HG02571 (cell line): Measurements from ENCODE around the gene ANKRD66.
"Not testable (repeated sequence)": the region's sequence is repeated elsewhere in the genome, so short reads cannot be mapped to it uniquely, and the experiment has no call there.

Source experiments
- ATAC-seq: cut with Tn5 transposase; IDR thresholded peaks from one replicate; pipeline ENCODE4 v1.9.1; 2021; ENCODE audit warnings: mild to moderate bottlenecking, moderate library complexity; ENCODE audit not compliant: unreplicated experiment

The ANKRD66 gene

DNA sequence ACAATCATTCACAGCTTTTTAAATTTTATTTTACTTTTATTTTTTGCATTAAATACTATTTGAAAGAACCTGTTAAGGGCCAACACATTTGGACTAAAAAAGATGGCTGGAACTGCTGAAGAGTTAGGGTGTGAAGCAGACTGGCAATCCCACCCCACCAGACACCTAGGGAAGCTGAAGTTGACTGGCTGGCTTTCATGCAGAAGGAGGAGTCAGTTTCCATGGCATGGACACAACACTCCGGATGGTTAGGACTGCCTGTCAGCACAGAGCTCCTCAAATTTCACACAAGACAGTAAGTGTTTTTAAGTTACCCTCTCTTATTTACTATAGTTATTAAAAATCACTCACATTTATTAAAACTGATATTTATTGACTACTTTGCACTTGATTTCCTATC, at the start of gene ANKRD66:
Gene ANKRD66 (plus strand): TSS at position 238 of the 400 bp plus-strand sequence. CDS start 5,016 bp downstream, outside the sequence.
- no peak for ATAC-seq

DNA sequence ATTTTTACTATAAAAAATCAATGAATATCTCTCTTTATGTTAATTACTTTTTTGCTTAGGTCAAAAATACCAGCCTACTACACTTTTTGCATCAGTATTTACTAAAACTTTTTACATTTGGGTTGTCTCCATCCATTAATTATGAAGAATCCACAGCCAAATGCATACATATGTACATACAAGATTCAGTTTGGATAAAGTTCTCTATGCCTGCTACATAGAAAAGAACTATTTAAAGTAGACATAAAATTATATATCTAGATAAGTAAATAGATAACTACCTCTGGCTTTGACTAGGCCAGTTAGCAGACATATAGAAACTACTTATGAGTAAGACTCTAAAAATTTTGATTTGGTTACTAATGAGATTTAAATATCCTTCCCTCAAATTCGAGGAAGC, 46.8 kb upstream of the ANKRD66 start:
- no peak for ATAC-seq

DNA sequence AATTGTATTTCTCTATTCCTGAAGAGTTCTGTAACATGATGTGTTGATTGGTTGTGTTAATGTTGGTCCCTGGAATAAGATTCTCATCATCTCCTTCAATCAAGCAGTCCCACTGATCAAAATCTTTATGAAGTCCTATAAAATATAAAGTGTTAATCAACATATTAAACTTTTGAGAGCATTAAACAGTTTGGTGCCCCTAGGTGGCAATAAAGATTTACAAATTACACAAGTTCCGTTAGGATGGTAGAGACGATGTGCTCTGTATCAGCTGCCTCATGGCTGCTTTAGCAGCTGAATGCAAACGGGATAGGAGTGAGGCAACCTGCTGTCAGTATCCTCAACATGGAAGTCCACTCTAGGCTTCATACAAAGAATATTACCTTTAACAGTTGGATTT, 42.2 kb upstream of the ANKRD66 start:
- no peak for ATAC-seq

DNA sequence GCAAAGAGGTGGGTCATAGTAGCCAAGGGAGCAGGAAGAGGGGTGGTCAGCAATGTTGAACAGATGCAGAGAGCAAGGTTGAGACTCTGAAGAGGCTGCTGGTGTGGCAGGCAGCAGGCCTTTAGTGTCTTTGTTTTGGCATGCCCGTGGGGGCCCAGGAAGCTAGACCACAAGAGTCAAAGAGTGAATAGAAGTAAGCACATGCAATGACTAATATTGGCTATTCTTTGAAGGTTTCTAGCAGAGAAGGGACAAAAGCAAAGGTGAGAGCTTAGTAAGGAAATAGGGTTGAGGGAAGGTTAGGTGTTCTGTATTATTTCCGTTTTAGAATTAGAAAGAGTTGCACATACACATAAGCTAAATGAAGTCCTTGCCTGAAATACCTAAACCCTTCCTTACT, 40.3 kb upstream of the ANKRD66 start:
- ATAC-seq = no peak

DNA sequence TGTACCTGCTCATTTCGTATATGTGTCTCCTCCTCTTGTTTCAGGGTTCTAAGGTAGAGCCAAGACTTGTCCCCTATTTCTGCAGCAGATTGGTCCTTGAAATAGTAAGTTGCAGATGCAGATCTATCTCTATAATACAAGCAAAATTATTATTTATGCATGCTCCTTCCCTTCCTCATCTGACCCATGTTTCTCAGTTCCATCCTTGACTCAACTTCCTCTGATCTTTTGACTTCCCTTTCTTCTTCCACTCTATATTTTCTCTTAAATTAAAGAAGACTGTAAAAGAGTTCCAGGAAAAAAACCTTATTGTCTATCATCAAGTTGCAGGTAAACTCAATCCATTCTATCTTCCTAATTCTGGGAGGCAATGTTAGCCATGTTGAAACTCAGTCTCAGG, 35.2 kb upstream of the ANKRD66 start:
- ATAC-seq = no peak

DNA sequence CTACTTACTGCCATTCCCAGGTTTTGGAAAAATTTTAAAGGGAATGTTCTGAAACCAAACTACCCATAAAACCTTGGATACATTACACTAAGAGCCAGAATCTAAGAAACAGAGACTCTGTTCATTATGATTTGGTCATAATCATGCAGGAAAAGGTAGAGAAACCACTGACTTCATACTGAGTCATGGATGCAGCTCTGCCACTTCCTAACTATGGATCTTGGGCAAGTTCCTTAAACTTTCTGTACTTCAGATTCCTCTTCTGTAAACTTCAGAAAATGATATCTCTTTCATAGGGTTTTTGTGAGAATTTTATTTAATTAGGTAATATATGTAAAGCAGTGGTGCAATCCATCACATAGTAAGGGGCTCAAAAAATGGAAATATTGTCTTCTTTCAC, 31.6 kb upstream of the ANKRD66 start:
- ATAC-seq = no peak

DNA sequence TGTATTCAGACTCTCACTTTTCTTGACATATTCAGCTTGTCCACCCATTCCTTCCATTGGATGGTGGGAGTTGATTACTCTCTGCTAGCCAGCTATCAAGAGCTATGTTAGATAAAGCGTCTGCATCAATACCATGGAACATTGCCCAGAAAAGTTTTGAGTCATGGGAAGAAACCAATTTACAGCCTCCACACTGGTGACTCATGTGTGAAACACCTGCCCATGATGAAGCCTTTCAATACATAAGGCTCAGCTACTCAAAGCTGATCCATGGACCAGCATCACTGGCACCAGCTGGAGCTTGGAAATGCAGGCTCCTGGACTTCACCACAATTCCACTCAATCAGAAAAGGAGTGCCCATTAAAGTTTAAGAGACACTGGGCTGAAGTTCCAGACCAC, 27.6 kb upstream of the ANKRD66 start:
- ATAC-seq = no peak

DNA sequence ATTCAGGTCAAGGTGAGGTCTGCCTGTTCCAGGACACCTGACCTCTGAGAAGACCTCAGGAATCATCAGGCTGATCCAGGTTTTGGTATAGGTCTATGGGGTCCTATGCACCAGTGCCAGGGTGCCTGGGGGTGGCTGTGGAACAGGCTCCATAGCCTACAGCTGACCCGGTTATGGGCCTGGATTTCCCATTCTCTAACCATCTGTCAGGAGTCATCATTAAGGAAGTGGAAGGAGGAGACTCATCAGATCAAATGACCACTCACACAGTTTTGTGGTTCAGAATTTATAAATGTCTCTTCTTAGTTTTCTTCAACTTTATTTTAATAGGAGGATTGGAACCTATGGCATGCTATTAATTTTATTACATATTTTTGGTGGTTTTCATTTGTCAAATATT, 26.3 kb upstream of the ANKRD66 start:
- no peak for ATAC-seq

DNA sequence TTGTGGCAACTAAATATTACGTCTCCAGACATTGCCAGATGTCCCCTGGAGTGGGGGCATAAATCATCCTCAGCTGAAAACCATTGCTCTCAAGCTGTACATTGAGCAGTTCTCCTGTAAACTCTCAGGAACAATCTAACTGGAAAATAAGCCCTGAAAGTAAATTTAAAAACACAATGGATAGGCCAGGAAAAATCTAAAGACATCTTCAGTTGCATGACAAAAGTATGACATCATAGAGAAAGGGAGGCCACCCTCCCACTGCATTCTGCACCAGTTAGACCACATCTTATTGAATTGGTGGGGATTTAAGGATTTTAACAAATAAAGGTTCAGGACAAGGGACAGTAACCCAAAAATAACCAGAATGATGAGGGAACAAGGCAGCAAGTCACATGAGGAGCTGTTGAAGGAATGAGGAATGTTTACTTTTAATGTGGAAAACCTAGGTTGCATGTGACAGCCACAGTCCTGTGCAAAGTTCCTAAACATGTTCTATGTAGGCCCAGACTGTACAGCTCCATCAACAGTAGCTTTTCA, 16.9 kb upstream of the ANKRD66 start:
- no peak for ATAC-seq

DNA sequence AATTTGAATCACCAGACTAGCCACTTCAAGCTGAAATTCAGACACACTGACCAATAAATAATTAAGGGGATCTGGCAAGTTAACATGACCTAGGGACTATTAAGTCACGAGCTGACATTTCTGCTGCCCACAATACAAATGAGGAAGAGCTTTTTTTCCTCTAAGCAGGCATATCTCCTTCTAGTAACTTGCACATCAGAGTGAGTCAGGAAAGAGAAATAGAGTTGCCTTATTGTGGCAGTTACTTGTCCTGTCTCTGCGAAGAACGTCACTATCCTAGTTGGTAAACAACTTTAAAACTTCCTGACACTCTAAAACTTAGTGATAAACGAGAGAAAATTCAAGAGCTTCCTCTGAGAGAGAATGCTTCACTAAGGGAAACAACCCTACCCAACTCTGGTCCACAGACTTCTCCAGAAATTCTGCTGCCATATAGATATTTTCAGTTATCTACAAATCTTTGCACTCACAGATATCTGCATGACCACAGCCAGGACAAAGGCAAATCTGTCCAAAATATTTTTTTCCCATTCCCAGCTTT, 15.7 kb upstream of the ANKRD66 start:
- no peak for ATAC-seq

DNA sequence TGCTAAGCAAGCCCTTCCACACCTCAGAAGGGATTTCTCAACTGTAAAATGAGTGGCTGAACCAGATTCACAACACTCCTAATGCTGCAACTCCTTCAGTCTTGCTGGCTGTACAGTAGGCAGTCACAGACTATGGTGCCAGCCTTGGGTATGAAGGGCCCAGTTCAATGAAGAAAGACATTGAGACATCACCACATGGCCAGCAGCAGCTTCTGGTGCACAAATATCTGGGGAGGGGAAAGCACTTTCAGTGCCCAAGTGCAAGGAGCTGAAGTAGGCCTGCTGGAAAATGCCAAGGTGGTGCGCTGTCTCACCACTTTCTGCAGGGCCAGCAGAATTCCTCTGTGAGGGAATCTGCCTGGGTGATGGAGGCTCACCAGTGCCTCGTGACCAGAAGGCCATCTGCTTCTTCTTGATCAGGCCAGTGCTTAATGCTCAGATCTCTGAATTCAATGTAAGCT, 13.4 kb upstream of the ANKRD66 start:
- ATAC-seq = no peak

DNA sequence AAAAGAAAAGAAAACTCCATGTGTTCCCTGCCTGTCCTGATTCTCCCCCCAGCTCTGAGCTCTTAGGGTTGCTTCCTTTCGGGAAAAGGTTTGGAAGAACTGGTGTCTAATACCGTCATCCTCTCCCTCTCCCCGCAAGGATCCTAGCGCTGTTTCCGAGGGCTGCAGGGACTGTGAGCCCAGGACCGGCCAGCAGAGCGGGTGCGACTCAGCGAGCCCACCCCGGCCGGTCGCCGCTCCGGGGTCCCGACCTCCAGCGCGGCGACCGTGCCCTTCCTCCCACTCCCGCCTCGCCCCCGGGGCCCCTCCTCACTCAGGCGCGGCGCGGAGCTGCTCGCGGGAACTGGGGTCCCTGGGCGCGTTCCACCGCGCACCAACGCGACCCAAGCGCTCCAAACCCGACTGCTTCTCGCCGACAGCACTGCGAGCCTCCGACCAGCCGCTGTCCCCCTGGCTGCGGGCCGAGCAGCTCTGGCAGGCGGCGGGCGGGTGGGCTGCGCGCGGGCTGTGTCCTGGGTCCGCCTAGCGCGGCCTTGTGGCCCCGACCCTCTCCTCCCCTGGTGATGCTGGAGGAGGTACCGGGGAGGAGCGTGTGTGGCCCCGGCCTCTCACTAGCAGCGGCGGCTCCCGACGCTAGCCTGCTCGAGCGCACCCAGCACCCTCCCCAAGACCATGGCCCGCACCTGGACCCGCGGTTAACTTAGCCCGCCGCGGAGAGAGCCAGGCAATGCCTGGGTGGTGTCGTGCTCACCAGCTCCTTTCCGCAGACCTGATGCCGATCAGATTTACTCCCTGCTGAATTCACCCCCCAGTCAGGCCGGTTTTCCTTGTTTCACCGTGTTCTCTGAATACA, 11.6 kb upstream of the ANKRD66 start, which contains the start of gene PLA2G7:
Gene PLA2G7 (minus strand): TSS at position 509 of the 853 bp plus-strand sequence. CDS start 12,484 bp downstream, outside the sequence.
- ATAC-seq = no peak

DNA sequence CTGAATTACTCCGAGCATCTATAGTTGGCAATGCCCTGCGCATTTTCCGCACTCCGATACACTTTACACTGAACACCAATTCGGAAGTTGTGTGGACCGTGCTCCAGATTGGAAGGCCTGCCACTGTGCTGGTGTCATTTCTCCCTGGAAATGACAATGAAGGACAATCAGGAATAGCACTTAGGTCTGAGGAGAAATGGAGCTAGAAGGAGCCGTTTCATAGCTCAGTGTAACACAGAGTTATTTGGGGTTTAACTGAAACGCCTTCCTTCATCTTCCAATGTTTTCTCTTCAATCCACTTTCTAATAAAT, 11.1 kb upstream of the ANKRD66 start:
- no peak for ATAC-seq

DNA sequence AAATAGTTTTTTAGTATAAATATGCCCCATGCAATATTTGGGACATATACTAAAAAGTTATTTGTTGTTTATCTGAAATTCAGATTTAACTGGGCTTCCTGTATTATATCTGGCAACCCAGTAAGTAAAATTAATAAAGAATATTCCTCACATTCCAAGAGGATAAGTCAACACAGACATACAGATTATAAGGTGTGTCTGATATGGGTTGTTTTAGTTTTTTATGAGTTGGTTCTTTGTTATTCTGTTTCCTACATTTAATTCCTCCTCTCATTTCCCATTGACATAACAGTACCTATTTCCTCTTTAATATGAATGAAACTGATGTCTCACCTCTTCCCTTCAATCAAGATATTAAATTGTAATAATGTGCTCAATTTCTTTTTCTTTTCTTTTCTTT, 9.8 kb upstream of the ANKRD66 start:
- no peak for ATAC-seq

DNA sequence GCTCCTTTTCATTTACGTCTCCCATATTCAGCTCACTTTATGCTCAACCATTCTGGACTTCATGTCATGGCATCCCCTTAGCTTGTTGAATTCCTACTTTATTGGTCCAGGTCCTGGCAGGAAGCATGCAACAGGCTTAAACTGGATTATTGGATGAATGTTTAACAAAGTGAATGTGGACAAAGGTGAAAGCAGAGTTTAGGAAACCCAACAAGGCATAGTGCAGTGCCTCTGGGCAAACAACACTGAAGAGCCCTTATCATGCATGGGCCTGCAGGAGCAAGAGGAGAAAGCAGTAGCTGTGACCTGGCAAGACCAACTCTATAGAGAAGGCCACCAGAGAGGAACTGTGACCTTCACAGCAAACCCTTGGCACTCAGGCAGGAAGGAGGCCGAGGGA, 5.3 kb upstream of the ANKRD66 start:
- no peak for ATAC-seq

DNA sequence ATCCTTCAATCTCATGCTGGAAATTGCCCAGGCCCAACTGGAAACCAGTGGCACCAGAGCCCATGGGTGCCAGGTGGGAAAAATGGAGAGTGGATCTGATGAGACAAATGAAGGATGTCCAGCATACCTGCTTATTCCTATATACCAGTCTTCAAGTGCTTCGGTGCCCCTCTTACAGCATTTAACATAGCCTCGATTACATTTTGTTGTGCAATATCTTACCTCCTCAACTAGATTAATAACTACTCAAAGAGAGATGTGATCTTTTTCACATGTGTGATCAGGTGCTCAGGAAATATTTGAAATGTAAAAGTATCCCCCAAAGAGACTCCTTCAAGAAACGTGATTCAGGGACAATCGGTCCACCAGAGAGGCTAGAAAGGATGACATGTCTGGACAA, 4.8 kb upstream of the ANKRD66 start:
- ATAC-seq = no peak

DNA sequence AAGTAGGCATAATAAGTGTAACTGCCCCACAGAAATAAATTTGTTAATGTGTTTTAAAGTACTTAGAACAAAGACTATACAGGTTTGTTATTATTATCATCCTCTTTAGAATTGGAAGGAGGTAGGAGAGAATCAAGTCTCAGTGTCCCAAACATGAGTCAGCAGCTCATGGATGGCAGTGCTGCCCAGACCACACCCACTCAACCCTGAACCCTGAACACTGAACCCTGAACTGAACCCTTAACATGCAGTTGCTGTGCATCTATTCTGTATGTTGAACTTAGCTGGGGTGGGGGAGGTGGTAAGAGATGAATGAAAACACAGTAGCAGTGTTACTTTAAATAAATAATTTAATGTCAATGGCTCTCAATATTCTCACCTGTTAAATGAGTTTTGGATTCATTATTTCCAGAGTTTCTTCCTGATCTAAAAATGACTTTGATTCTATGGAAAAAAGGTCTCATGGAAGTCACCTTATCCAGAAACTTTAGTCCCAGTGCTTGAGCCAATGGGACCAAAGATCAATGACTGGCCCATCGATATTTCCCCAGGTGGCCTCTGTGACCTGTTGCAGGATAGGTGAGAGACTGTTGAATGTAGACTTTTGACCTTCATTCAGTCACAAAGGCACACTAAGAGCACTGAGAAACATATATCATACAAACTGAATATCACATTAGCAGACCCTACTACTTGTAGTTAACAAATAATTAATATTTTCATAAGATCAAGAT, 3.1 kb upstream of the ANKRD66 start:
- ATAC-seq = no peak

DNA sequence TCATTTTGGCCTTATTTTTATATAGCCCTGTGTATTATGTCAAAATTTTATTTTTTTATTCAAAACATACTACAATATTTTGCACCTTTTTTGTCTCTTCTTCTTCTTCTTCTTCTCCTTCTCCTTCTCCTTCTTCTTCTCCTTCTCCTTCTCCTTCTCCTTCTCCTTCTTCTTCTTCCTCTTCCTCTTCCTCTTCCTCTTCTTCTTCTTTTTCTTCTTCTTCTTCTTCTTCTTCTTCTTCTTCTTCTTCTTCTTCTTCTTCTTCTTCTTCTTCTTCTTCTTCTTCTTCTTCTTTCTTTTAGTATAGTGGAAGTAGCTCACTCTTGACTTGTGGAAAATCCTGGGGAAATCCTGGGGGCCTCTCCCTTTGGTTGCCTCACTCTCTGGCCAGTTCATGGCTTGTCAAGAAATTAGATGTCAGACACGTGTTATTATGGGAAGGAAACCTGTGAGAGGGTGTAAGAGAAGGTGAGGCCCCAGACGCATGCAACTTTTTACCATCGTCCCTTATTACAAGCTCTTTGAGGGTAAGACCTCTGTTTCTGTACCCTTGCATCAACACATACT, 2.5 kb upstream of the ANKRD66 start:
- ATAC-seq = not testable (repeated sequence)

DNA sequence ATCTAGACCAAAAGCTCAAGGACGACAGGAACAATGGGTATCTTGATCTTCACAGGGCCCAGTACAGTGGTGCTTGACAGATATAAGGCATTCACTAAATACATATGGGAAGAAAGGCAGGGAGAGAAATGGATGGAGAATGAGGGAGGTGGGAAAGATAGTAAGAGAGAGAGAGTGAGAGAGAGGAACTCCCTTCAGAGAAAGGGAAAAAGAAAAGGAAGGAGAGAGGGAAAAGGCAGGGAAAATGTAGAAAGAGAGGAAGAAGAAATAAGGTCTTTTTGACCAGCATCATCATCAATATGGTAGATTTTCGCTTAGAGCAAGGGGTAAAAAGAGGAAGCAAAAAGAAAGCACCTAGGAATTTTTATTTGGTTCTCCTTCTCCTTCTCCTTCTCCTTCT, 760 bp upstream of the ANKRD66 start:
- ATAC-seq = no peak

DNA sequence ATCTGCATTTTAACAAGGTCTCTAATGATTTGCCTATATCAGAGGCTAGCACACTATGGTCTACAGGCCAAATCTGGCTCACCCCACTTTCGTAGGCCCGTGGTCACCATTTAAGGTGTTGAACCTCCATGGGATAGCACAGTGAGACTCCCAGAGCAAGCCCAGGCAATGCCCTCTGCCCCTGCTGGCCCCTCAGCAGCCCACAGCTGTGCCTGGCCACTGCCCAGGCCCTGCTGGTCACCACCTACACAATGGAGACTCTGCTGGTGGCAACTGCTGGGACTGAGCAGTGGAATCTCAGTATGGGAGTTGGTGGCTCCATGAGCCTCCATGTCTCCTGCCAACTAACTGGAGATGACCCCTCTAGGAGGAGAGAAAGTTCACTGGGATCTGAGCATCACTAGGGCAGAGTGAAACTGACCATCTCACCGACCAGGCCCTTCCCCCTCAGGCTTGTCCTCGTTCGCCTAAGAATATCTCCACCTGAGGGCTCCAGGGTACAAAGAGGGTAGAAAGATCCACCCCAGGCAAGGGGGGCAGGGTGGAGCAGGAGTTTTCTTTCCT, 2.3 kb downstream of the ANKRD66 start:
- ATAC-seq = no peak

DNA sequence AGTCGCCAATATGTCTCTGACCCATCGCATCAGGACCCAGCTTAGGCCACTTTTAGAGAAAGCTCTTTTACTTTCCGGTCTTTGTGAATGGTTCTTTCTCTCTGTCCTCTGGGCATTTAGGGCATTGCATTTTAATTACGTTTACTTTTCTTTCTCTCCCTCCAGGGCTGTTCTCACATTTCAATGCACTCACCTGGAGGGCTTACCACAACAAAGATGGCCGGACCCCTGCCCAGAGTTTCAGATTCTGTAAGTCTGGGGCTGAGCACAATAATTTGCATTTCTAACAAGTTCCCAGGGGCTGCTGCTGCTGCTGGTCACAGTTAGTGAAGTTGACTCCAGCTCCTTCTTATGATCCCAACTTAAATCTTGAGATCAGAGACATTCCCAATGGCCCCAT, 3.0 kb downstream of the ANKRD66 start:
- ATAC-seq = no peak
